GM12891 (cell line): ENCODE measurements around the gene APBB2.

Source experiments
- POLR2A ChIP-seq: IDR thresholded peaks from 2 replicates; pipeline ENCODE4 v1.6.1; 2011; ENCODE audit warnings: low read depth, low read length, control low read depth
- POLR2AphosphoS5 ChIP-seq: IDR thresholded peaks from 2 replicates; pipeline ENCODE4 v1.6.1; 2011; ENCODE audit warnings: low read depth, low read length, control low read depth
- SPI1 ChIP-seq: IDR thresholded peaks from 2 replicates; pipeline ENCODE4 v1.6.1; 2011; ENCODE audit warnings: low read depth, low read length, control low read depth
- TAF1 ChIP-seq: IDR thresholded peaks from 2 replicates; pipeline ENCODE4 v1.6.1; 2011; ENCODE audit warnings: low read depth, low read length, control low read depth

DNA sequence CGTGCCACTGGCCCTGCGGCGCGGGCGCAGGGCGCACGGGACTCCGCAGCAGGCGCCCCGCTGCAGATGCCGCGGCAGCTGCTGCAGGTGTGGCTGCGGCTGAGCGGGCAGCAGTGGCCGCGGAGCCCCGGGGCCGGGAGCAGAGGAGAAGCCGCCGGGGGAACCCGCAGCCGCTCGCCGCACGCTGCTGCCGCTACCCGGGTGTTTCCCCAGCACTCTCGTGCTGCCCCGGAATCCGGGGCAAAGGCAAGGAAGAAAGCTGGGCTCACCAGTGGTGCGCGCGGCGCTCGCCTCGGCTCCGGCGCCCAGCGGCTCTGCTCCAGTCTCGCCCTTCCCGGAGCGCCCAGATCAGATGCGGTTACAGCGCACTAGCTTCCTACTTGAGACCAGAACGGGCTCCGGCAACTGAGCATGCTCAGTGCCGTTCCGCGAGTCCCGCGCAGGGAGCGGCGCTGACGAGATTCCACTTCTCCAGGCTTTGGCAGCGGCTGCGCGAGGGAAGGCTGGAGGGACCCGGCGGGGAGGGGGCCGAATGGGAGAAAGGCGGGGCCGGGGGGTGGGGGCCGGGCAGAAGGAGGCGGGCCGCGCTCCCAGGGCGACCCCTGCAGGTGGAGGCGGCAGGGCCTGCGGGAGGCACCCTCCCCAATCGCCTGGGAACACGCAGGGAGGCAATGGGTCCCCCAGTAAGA lies at the start of gene APBB2:
- no peak for TF ChIP-seq POLR2A
- TF ChIP-seq SPI1, result no peak
- TF ChIP-seq TAF1, result no peak
- no peak for TF ChIP-seq POLR2AphosphoS5
